ENCODE measurements around the gene C1QTNF5.

DNA sequence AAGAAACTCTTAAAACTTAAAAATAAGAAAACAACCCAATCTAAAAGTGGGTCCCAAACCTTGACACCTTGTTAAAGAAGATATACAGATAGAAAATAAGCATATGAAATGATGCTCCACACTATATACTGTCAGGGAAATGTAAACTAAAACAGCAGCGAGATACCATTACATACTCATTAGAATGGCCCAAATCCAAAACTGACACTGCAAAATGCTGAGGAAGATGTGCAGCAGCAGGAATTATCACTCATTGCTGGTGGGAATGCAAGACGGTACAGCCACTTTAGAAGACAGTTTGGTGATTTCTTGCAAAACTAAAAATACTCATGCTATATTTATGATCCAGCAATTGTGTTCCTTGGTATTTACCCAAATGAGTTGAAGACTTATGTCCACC, 11.4 kb downstream of the C1QTNF5 start:
- TF ChIP-seq, protein P1, sequence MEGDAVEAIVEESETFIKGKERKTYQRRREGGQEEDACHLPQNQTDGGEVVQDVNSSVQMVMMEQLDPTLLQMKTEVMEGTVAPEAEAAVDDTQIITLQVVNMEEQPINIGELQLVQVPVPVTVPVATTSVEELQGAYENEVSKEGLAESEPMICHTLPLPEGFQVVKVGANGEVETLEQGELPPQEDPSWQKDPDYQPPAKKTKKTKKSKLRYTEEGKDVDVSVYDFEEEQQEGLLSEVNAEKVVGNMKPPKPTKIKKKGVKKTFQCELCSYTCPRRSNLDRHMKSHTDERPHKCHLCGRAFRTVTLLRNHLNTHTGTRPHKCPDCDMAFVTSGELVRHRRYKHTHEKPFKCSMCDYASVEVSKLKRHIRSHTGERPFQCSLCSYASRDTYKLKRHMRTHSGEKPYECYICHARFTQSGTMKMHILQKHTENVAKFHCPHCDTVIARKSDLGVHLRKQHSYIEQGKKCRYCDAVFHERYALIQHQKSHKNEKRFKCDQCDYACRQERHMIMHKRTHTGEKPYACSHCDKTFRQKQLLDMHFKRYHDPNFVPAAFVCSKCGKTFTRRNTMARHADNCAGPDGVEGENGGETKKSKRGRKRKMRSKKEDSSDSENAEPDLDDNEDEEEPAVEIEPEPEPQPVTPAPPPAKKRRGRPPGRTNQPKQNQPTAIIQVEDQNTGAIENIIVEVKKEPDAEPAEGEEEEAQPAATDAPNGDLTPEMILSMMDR (IDR thresholded peaks at IDR 0.05), result no peak
- TF ChIP-seq EZH2 (IDR thresholded peaks at IDR 0.05; ENCODE audit: borderline replicate concordance, insufficient read depth, low read depth, low read length, poor library complexity, severe bottlenecking), result no peak

All from B cell (primary cell).